Urinary bladder (tissue), 4 donors: ENCODE data around the gene DHRS4. TPM values are rescaled to one million over a fixed set of nuclear protein-coding genes. Genes with fewer than 3 reads are reported as not detected.

Experiments used
- DNase-seq: peaks from one replicate; pipeline ENCODE4 v3.0.0-alpha.2; 2015; ENCODE audit errors: extremely low spot score
- H3K27ac ChIP-seq: one replicate; pipeline ENCODE4 v1.5.1; 2013; ENCODE audit warnings: low read depth, mild to moderate bottlenecking, moderate library complexity
- H3K36me3 ChIP-seq: one replicate; pipeline ENCODE4 v1.6.1; 2013; ENCODE audit warnings: mild to moderate bottlenecking, moderate library complexity; ENCODE audit not compliant: insufficient read depth
- H3K4me1 ChIP-seq: one replicate; pipeline ENCODE4 v1.6.1; 2013; ENCODE audit warnings: mild to moderate bottlenecking, moderate library complexity; ENCODE audit not compliant: insufficient read depth
- H3K4me3 ChIP-seq: one replicate; pipeline ENCODE4 v1.5.1; 2013; ENCODE audit warnings: low read depth, low read length
- WGBS: extraction: QIAGEN DNeasy Blood & Tissue Kit; methylation state at CpG from one replicate; pipeline ENCODE4 v1.1.7; 2013; 5-methylcytosine and 5-hydroxymethylcytosine counted together
- polyA plus RNA-seq: library from polyadenylated mRNA; stranded (reverse); fragments of 200-250 nt; gene quantifications from one replicate; pipeline ENCODE4 v1.2.3, GENCODE V29; 2013
- total RNA-seq: library from RNA; depleted of rRNA; stranded (reverse); fragments of >200 nt; gene quantifications from one replicate; pipeline ENCODE4 v1.2.3, GENCODE V29; 2014
- donor health status: healthy with polysubstance abuse.
- donor health status: healthy.

Gene DHRS4
- total RNA-seq (25.9 TPM), polyA plus RNA-seq (53.1 TPM)

DNA sequence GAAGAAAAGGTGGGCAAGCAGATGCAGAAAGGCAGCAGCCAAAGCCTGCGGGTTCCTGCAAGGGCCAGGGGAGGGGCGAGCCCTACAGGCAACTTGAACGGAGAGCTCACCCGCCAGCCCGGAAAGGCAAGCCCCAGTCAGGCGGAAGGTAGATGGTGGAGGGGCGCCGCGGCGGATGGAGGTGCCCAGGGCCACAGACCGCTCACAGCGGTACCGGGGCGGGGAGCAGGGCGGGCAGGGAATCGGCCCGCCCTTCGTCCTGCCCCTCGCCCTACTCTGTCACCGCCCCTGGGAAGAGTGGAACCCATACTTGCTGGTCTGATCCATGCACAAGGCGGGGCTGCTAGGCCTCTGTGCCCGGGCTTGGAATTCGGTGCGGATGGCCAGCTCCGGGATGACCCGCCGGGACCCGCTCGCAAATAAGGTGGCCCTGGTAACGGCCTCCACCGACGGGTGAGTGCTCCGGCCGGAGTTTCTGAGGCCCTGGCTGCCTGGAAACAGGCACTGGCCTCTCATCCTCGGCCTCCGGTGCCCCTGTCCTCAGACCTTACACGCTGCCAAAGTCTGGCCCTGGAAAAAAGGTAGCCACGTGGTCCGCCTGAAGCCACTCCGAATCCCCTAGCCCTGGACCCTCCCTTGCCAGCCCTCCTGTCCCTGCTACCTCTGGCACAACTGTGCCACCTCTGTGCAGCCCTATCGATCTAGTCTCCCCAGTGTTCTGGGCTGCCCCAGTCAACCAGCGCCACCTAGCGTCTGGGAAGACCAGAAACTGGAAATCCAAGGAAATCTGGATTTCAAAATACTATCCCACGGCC lies at the start of gene DHRS4:
Gene DHRS4 (plus strand): TSS at position 307 of the 815 bp plus-strand sequence. CDS start 19 bp downstream, at position 326.
- no peak for DNase-seq
- Histone ChIP-seq H3K27ac (peak within 1 kb of the TSS; percentile 60), H3K36me3 (no peaks in the 10 kb centered on the region), H3K4me1 (no peaks in the 10 kb centered on the region), H3K4me3 (peak within 1 kb of the TSS; percentile 57)
- WGBS, result under 1% methylated on average over 44 of the region's 44 CpGs

DNA sequence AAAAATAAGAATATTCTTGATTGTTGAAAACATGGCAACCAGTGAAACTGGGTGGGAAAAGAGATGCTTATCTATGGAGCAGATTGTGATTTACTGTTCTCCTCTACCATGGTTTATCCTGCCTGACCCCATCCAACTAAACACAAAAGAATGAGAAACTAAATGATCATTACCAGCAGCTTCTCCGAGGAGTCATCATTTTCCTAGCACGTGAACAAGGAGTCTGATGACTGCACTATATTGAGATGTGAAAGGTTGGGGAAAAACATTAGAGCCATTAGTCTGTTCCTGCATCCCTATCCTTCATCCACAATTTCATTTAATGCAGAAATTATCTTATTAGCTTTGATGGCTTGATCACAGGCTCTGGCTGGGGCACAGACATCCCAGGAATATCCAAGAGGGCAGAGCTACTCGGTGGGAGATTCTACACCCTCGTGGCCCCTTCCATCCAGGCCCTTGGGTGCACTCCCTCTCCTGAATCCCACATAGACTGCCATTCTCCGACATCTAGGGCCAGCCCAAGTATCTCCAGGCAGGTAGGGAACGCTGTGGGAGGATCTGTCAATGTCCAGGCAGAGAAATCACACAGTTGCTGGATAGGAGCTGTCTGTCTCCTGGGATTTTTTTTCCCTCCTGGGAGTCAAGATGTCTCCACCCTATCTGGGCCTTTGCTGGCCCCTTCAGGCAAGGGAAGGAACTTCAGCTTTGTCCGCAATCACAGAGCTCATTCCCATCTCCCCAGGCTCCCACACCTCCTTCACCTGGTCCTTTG lies 43.3 kb upstream of the DHRS4 start:
- WGBS, result 65% methylated on average over 7 of the region's 7 CpGs
- no peak overlapping the region for H3K4me3 ChIP-seq
- H3K4me1 ChIP-seq, result no peaks in the 10 kb centered on the region
- H3K36me3 ChIP-seq, result no peaks in the 10 kb centered on the region
- no peak overlapping the region for H3K27ac ChIP-seq
- DNase-seq, result no peak

DNA sequence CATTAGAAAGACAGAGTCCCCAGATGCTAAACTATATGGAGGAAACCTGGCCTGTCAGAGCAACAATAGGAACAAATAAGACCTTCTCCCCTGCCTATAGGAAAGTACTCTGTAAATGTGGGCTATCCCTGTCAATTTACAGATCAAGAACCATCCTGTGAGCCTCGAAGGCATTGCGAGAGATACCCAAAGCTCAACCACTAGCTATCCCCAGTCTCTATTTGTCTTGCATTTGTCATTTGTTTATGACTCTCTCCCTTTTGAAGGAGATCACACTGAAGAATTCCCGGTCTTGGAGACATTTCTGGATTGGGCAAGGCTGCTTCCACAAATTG lies 42.7 kb upstream of the DHRS4 start:
- H3K4me1 ChIP-seq, result no peaks in the 10 kb centered on the region
- H3K27ac ChIP-seq, result no peak overlapping the region
- H3K36me3 ChIP-seq, result no peaks in the 10 kb centered on the region
- no peak overlapping the region for H3K4me3 ChIP-seq
- WGBS, result 68% methylated on average over 3 of the region's 3 CpGs
- no peak for DNase-seq

DNA sequence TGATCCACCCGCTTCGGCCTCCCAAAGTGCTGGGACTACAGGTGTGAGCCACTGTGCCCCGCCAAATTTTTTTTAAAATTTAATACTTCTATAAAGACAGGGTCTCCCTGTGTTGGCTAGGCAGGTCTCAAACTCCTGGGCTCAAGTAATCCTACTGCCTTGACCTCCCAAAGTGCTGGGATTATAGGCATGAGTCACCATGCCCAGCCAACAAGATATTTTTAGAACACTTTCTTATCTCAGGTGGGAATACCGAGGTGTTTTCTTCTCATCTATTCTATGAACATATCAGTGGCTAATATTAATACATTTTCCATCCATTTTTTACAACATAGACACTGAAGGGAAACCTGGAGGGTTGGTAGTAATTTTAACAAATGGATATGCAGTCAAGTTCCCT lies 38.0 kb upstream of the DHRS4 start:
- Histone ChIP-seq H3K4me3 (no peak overlapping the region), H3K27ac (no peak overlapping the region), H3K36me3 (no peaks in the 10 kb centered on the region), H3K4me1 (no peaks in the 10 kb centered on the region)
- no peak for DNase-seq
- 86% methylated on average over 4 of the region's 4 CpGs for WGBS

DNA sequence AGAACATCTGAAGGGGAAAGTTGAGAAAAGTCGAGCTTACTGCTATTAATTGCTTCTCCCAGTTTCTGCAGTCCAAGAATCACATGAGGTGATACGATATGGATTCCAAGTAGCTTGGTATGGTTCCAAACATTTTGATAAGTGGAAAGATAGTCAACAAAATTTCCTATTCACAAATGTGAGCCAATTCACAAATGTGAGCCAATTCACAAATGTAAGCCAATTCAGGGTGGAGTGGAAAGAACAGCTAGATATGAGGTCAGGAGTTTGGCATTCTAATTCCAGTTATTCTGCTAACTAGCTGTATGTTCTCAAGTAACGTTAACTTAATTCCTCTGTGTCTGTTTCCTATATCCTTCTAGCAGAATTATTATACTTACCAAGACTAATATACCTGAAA lies 37.6 kb upstream of the DHRS4 start:
- no peak overlapping the region for H3K27ac ChIP-seq
- no peak overlapping the region for H3K4me3 ChIP-seq
- H3K4me1 ChIP-seq, result no peaks in the 10 kb centered on the region
- DNase-seq, result no peak
- 33% methylated on average over 3 of the region's 3 CpGs for WGBS
- no peaks in the 10 kb centered on the region for H3K36me3 ChIP-seq

DNA sequence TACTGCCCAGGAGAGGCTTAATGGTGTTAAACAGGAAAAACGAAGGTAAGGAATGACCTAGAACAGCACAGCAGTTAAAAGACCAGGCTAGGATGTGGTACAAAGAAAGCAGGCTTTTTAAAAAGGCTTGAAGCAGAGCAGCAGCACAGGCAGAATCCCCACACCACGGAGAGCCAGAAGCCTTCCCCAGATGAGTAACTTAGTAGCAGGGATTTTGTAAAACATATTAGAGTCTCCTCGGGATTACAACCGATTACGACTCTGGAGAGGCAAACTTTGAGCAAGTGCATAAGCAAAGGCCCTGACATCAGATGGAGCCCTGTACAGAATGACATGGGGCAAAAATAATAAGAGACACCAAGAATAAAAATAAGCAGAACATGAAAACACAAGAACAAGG lies 37.1 kb upstream of the DHRS4 start:
- Histone ChIP-seq H3K36me3 (no peaks in the 10 kb centered on the region), H3K4me1 (no peaks in the 10 kb centered on the region), H3K4me3 (no peak overlapping the region), H3K27ac (no peak overlapping the region)
- 54% methylated on average over 5 of the region's 5 CpGs for WGBS
- DNase-seq, result no peak

DNA sequence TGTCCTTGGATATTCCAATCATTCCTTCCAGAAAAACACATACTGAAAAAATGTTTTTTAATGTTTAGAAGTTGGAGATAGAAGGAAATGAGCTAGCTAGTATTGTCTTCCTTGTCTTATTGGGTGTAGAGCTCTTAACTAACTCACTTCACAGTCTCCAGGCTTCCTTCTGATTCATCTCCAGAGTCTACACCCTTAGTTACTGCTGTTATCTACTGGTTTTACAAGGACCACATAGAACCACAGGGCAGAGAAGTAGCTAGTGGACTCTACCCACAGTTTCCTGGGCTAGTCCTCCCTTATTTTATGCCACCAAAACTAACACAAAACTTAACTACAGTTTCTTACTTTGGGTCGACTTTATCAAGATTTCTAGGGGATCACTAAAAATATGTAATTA lies 31.0 kb upstream of the DHRS4 start:
- DNase-seq, result no peak
- Histone ChIP-seq H3K4me3 (no peak overlapping the region), H3K4me1 (no peaks in the 10 kb centered on the region), H3K27ac (no peak overlapping the region), H3K36me3 (no peaks in the 10 kb centered on the region)
- 85% methylated on average over 1 of the region's 1 CpG for WGBS

DNA sequence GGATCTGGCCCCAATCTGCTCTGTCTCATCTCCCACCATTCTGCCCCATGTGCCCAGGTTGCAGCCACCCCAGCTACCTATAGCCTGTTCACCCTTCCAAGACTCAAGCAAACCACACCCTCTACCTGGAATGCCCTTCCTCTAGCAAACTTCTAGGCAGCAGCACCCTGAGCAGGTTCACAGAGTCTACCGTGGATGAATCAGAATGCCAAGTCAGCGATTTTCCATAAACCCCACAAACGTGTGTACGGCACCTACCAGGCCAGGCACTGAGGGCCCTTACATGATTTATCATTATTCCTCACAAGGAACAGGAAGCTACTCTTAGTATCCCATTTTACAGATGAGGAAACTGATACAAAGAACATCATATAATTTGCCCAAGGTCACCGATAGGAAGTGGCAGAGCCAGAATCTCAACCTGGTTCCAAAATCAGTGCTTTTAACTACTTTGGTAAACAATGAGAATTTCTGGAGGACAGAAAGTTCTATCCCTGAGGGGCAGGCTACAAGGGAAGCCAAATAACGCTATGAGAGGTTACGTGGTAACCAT lies 28.0 kb upstream of the DHRS4 start:
- no peak overlapping the region for H3K27ac ChIP-seq
- no peak overlapping the region for H3K4me3 ChIP-seq
- 90% methylated on average over 7 of the region's 7 CpGs for WGBS
- no peak for DNase-seq
- no peaks in the 10 kb centered on the region for H3K36me3 ChIP-seq
- H3K4me1 ChIP-seq, result no peaks in the 10 kb centered on the region

DNA sequence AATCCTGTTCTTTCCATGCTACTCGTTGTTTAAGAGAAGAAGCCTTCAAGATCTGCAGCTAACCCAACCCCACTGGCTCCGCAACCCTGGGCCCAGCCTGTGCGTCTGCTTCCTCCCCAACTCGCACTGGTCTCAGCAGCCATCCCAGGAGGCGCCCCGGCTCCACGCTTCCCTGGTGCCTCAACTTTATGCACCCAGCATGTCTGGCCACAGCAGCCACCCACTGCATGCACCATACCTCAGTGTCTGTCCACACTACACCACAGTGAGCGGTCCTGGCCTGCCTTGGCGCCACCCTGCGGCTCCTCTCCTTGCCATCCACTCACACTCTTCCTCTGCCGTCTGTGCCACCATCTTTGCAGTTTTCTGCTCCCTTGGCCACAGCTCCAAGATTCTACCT lies 27.0 kb upstream of the DHRS4 start:
- Histone ChIP-seq H3K36me3 (no peaks in the 10 kb centered on the region), H3K27ac (no peak overlapping the region), H3K4me3 (no peak overlapping the region), H3K4me1 (no peaks in the 10 kb centered on the region)
- 84% methylated on average over 11 of the region's 11 CpGs for WGBS
- DNase-seq, result no peak

DNA sequence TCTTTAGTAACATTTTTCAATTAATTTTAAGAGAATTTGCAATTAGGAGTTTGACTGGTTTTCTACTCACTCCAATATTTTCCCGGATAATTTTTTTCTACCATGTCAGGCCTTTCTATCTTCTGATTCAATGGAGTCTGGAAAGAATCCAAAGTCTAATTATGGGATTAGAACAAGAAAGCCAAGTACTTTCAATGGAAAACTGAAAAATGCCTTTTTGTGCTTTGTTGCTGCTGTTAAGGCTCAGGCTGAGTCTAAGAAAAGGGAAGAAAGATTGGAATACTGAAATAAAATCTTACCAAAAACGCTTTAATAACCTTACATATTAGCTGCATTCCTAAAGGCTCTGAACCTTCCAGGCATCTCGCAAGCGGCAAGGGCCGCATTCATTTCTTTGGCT lies 24.4 kb upstream of the DHRS4 start:
- 74% methylated on average over 5 of the region's 5 CpGs for WGBS

DNA sequence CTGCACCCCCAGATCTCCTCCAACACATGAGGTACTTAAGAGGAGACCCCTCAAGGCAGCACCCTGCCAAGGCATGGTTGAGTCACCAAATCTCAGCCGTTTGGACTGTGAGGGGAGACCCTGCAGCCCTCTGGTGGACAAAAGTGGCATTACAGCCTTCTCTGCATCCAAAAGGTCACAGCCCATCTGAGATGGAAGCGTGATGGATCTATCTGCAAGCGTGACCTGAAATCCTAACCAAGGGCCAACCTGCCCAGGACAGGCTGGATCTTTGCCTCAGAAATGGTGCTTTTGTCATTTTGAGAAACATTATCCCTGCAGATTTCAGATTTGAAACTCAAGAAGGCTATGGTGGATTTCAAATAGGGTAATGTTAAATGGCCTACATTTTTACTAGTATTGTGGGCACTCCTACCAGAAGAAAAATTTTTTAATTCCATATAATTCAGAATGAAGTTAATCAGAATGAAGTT lies 23.7 kb upstream of the DHRS4 start:
- DNase-seq, result no peak
- no peaks in the 10 kb centered on the region for H3K36me3 ChIP-seq

More for the DNA sequence above, 24.4 kb upstream of the DHRS4 start:
- Histone ChIP-seq H3K36me3 (no peaks in the 10 kb centered on the region), H3K4me1 (no peaks in the 10 kb centered on the region), H3K27ac (no peak overlapping the region), H3K4me3 (no peak overlapping the region)
- DNase-seq, result no peak

DNA sequence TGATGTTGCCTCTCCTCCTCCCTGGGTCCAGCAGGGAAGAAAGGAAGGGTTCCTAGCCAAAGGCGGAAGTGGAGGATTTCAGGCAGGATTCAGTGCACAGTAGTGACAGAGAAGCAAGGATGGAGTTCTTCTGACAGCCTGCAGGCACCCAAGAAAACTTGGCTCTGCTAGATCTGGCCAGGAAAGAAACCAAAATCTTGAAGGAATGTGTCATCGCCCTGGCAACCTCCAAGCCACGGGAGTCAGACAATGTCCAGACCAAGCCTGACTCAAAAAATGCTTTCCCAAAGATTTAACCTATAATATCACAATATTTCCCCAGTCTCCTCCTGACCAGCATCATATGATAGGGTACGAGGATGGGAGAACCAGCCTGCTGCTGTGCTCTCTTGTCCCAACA lies 22.8 kb upstream of the DHRS4 start:
- no peak for DNase-seq
- H3K27ac ChIP-seq, result no peak overlapping the region
- H3K4me3 ChIP-seq, result no peak overlapping the region
- no peaks in the 10 kb centered on the region for H3K4me1 ChIP-seq
- no peaks in the 10 kb centered on the region for H3K36me3 ChIP-seq
- WGBS, result 30% methylated on average over 4 of the region's 4 CpGs

More for the DNA sequence above, 23.7 kb upstream of the DHRS4 start:
- 6% methylated on average over 3 of the region's 3 CpGs for WGBS
- Histone ChIP-seq H3K27ac (no peak overlapping the region), H3K4me3 (no peak overlapping the region), H3K4me1 (no peaks in the 10 kb centered on the region)

DNA sequence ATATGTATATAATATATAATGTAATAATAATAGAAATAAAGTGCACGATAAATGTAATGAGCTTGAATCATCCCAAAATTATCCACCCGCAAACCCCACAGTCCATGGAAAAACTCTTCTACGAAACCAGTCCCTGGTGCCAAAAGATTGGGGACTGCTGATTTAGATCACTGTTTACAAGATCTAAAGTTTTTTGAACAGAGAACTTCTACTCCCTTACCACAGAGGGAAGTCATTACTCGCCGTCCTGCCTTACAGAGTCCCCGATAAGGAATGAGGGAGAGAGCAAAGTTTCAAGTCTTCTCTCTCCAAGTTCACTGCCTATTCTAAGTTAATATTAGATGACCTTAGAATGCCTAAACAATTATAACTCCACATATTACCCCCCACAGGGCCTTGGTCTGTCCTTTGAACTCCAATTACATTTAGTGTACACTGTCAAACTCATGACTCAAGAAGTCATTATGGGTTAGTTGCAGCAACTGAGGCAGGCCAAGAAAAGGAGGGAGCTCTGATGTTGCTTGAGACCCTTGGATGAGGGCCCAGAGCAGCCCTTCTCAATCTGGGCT lies 21.8 kb upstream of the DHRS4 start:
- DNase-seq, result no peak
- 62% methylated on average over 6 of the region's 6 CpGs for WGBS

More for the DNA sequence above, 21.8 kb upstream of the DHRS4 start:
- no peaks in the 10 kb centered on the region for H3K4me1 ChIP-seq
- no peak overlapping the region for H3K4me3 ChIP-seq
- no peak overlapping the region for H3K27ac ChIP-seq
- no peaks in the 10 kb centered on the region for H3K36me3 ChIP-seq
